HTERT RPE-1 (cell line): Measurements from ENCODE around the gene CCDC191.

Experiments
- in situ Hi-C: fragments of 300-500 bp; cut with MboI; formaldehyde crosslinking; loops from 4 replicates; pipeline ENCODE4 v1.14.3; 2020; ENCODE audit warnings: low sequenced_read_pairs

CCDC191 gene

DNA sequence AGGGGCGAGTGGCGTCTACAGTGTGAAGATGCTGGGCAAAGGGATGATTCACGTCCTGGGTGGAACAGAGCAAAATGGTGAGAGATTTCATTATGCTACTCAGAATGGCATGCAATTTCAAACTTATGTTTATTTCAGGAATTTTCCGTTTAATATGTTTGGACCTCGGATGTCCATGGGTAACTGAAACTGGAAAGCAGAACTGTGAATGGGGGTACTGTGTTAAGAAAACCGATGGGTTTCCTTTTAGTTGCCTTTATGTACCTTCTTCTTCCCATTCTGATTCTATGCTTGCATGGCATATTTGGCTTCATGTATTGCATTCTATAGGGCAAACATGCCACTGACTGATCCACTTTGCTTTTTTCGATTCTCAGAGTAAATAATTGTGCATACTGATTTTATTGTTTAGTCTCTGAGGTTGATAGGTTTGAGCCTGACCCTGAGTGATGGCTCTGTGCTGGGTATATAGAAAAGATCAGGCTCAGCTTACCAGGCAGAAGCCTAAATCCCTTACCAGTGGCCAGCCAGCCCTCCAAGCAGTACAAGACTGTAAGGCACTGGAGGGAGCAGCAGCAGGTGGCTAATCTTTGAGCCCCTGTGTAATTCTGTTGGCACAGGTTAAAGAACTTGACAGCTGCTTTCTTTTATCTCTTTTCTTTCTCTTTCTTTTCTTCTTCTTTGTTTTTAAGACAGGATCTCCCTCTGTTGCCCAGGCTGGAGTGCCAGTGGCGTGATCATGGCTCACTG is 4.8 kb upstream of the CCDC191 start:
- in situ Hi-C loops = no loop called here

DNA sequence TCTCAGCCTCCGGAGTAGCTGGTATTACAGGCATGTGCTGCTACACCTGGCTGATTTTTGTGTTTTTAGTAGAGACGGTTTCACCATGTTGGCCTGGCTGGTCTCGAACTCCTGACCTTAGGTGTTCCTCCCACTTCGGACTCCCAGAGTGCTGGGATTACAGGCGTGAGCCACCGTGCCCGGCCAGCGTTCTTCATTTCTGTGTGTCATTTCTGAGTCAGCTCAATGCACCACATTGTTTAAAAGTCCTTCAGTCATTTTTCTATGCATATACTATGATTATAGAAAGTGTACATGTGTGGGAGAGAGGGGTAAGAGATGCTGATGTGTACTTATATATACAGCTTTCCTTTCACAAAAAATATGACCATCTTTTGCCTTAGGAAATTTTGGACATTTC is 2.3 kb upstream of the CCDC191 start:
- in situ Hi-C loops = no loop called here

DNA sequence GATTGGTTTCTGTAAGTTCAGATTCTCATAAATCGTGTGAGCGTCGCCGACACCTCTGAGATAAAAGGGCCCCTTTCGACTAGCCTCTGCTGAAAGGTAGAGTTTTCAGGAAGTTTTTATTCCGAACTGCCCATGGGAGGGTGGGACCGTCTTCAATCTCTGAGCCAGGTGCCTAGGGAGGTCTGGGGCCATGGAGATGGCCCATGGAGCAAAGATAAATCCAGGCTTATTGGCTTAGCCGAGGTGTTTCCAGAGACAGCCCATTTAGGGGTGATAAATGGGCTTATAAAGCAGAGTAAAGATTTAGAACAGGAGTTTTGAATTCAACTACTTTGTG is 653 bp upstream of the CCDC191 start:
- in situ Hi-C loops = no loop called here

DNA sequence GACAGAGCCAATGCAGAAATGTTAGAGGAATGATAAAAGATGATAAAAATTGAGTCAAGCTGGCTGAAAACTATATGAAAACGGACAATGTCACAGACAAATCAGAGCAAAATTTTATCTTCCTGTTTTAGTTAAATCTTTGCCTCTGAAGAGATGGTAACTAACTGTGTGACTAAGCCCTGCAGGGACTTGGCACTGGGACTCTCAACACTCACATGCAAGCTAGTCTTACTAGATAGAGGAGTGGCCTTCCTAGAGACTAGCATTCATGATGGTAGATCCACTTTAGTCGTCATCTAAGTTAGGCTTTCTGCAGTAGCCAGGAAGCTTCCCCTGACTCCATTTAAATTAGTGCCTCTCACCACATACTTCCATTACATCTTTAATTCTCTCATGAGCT is 4.1 kb downstream of the CCDC191 start:
- in situ Hi-C loops = no loop called here

DNA sequence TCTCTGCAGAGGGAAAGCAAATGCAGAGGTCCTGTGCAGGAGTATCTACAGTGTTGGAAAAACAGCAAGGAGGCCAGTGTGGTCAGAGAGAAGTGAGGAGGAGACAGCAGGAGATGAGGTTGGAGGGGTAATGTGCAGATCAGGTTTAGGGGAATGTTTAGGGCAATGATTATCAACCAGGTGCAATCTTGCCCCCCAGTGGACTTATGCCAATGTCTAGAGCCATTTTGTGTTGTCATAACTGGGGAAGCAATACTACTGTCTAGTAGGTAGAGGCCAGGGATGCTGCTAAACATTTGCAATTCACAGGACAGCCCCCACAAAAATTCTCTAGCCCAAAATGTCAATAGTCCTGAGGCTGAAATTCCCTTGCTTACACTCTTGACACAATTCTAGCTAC is 13.1 kb downstream of the CCDC191 start:
- in situ Hi-C loops = no loop called here

DNA sequence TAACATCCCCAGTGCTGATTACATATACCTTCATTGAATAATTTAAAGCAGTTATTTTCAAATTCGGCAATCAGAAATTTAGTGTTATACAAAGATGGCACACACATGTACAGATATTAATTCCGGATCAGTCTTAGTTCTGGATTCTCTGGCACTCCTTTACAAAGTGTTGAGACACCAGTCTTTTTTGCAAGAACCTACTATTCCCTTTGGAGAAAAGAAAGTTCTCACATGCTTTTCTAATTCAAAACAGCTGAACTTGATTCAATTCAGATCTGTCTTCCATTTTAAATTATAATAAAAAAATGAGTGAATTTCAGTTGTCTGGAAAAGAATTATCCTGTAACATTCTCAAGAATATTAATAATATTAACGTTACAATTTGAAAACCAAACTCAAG is 20.4 kb downstream of the CCDC191 start:
- in situ Hi-C loops = no loop called here

DNA sequence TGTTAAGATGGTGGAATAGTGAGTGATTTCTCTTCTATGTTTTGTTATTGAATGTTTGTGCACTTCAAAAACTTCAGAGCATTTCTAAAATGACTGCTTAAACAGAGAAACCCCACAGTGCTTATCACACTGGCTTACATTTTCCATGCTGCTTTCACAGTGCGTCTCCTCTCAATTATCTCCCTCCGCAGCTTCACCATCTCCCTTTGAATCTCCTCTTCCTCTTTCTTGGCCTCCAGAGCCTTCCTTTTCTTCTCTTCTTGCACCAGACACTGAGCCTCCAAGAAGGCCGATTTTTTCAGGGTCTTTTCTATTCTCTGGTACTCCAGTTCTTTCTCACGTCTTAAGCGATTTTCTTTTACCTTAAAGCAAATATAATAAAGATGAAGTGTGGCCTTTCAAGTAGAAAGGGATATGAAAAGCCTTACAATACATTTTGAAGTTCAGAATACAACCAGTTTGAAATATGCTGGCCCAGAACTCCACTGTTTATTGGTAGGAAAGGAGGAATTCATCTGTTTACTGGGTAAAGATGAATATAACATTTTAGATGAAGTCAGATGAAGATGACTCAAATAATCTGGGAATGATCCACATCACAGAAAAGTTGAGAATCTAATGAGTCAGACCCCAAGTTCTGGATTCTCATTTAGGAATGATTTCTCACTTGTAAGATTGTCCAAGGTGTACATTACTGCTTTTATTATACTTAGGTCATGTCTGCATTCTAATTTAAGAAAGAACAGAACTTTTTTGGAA is 21.4 kb downstream of the CCDC191 start:
- in situ Hi-C loops = no loop called here

DNA sequence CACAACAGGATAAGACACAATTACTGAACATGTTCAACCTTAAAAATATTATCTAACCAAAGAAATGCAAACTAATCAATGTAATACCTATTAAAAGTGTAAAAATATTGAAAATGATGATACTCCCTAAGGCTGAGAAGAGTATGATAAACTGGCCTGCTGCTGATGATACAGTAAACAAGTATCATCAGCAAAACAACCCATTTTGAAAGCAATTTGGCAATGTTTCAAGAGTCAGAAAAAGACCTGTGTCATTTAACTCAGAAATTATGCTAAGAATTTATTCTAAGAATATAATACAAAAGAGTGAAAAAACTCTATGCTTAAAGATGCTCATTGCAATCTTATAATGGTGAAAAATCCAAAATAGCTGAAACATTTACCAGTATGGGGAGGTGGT is 22.1 kb downstream of the CCDC191 start:
- in situ Hi-C loops = no loop called here

DNA sequence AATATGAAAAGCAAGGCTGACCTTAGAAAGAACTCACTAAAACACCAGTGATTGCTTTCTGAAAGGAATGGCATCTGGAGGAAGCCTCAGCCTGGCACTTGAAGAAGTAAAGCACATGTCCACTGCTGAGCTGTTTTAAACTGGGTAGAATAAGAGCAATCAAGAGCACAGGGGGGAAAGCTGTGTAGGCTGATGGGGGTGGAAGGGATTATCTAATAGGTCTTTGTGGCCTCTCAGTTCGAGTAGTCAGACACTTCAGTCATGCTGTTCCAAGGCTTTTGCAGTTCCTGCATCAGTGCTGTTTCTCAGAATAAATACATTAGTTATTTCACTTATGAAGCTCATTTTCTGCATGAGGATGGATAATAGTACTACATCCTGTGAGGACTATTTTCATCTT is 22.6 kb downstream of the CCDC191 start:
- in situ Hi-C loops = no loop called here

DNA sequence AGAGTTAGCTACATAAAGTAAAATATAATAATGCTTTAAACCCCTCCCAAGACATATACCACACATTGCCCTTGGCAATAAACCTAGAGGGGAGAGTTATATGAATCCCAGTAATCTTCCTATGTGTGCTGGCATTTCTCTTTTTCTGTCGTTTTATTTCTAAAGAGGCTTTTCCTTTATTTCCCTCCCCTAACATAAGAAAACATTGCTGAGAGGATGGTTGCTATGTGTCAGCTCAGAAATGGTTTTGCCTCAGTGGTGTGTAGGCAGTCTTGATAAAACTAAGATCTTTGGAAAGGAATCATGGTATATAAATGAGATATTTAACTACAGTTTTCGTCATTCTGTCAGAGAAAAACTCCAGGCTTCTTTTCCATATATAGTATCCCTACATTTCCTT is 30.0 kb downstream of the CCDC191 start:
- in situ Hi-C loops = no loop called here

DNA sequence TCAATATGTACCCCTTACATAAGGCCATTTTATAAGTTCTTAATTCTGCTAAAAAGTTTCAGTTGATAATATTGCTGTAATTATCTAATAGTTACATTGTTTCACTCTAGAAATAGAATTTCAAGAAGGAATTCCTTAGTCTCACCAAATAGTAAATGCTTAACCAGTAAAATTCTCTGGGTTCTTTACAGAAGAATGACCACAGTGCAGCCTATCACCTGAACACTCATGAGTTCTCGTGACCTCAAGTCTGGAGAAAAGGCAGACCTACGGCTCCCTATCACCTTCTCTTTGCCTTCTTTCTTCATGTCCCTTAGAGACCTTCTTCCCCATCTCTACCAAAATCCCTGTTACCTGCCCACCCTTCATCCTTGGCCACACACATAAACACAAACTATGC is 30.9 kb downstream of the CCDC191 start:
- in situ Hi-C loops = no loop called here

DNA sequence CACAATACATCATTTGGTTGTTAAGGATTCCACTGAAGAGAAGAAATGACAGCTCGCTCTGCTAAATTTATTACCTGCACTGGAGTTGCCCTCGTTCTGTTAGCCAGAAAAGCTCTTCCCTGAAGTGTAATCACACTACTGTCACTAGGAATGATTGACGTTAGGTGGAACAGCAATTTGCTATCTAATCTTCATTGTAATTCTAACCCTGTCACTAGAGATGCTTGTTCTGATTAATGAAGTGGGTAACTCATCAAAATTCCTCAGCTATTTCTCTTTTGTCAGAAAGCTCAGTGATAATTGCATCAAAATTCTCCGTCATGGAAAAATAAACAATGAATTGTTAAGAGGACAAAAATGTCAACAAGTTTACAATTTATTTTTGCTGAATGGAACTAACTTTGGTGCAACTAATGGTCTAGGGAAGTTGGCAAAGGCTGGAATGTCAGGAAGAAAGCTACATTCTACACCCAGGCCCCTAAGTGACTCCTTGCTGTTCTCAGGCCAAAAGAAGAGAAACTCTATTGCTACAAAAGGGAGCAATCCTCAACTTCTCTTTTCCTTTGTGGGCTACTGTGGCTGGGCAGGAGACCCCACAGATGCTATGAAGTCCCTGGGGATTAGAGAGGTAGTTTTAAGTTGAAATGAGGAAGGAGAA is 34.1 kb downstream of the CCDC191 start:
- in situ Hi-C loops = no loop called here

DNA sequence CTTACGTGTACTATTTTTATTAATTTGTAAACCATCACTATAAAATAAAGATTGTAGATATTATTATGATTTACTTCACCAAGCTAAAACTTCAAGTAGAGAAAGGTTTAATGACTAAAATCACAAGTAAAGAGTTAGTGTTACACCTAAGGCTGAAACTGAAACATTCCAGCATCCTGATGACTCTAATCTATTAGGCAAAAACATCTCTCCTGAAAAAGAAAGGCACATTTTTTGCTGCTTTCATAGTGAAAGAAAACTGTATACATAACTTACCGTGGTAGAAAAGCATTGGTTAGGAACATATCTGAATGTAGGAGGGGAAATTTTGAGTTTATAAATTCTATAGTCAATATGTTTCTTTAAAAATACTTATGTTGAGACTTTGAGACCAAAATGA is 35.4 kb downstream of the CCDC191 start:
- in situ Hi-C loops = no loop called here

DNA sequence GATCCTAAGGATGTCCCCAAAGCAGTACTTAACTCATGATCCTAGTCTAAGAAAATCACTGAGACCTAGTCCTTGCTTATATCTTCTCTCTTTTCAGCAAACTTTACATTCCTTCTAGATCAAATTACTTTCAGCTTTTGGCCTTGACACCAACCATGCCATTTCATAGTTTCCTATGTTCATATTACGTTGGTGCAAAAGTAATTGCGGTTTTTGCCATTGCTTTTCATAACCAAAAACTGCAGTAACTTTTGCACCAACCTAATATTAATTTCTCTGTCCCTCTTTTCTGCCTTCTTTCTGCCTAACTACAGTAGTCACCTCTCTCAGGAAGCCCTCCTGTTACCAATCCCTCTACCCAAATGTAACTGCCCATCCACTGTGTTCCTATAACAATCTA is 36.8 kb downstream of the CCDC191 start:
- in situ Hi-C loops = no loop called here

DNA sequence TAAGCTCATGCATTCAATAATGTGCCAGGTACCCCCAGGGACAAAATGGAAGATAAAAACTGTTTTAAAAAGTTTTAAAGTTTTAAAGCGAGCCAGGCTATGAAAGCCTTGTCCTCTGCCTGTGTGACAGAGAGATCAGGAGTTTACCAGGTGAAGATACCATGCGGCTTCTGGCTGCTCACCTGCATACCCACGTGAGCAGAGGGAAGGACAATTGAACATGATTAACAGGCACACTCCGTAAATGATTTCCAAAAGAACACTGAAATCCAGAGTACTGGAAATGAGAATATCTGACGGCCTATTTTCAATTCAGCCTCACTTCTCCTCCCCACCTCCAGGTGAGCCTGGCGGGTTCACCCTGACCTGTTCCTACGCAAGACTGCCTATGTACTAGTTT is 42.1 kb downstream of the CCDC191 start:
- in situ Hi-C loops = no loop called here

DNA sequence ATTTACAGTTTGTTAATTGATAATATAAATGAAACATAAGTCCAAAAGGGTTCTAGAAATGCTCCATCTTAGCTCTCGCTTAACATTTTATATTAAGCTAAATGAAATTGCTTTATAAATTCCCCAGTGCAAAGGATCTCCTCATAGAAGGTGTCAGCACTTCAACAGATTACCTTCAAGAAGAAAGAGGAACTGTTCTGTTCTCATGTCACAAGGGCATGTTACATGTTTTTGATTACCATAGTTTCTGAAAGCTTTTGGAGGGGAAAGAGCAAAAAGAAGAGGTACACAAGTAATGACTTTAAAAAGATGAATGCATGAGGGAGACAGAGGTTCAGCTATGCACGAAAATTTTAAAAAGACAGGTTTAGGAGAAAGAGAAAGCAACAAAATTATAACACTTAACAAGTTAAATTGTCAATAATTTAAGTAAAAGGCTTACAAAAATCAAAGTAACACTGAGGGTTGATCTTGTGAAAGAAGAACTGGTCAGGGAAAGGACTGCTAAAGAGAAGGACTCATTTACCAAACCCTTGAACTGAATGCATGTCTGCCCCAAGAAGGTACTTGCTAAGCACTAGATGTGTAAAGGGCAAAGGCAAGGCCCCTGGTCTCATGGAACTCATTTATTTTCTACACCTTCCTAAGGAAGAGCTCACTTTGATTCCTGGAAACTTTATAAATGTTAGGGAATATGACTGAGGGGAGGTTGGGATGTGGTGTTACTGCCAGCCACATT is 45.1 kb downstream of the CCDC191 start:
- in situ Hi-C loops = no loop called here

DNA sequence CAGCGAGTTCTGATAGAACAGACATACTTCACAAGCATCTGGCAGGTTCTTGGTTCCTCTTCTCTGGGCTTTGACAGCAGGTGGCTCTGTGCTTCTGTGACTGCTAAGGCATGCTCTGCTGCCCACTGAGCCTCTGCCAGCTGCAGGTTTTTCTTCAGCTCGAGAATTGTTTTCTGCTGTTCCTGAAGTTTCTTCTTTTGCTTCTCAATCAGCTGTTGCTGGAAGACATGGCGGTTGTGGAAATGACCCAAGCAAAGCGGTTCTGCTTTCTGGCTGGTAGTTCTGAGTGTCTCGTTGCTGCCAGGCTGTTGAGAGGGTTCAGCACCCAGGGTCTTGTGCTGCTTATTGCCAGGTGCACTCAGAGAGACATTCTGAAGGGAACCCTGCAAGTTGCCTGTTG is 50.8 kb downstream of the CCDC191 start:
- in situ Hi-C loops = no loop called here

DNA sequence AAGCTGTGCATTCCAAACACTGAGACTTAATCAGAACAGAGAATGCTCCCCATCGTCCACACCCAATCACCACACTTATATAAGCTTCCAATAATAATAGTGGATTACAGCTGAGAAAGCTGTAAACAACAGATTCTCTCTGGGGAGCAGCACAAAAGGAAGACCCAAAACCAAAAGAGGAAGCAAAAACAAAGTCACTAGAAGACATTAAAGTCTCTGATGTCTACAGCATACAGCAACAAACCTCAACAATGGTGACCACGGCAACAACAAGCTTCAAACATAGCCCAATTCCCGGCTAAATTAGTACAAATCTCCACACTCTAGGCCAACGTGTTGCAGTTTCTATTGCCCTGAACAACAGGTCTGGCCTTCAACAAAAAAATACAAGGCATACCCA is 70.8 kb downstream of the CCDC191 start:
- in situ Hi-C loops = no loop called here

DNA sequence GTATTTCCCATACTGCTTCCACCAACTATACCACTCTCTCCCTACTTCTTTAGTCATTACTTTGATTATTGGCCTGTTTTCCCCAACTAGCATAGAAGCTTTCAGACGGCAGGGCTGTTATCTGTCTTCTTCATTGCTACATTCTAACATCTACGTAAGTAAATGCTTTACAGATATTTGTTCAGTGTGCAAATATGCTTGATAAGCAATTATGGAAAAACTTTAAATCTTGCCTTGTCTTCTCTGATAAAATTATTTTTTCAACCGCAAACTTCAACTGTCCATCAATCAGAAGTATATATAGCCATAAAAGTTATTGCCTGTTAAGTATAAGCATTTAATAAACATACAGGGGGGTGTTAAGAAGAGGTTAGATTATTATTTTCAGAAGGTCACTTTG is 72.8 kb downstream of the CCDC191 start:
- in situ Hi-C loops = no loop called here

DNA sequence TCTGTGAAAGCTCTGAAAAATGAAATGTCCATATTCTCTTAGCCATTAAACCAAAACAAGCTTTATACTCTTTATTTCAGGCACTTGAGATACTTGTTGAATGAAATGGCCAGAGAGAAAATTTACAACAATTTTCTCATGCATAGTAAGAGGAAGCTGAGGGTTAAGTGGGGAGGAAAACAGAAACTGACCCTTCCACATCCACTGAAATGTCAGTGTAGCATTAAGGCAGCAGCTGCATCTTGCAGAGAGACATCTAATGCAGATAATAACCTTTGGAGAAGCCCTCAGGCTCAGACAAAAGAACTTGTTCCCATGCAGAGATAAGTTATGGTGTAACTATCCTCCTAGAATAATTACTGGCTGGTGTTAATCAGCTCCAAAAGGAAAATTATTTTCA is 74.5 kb downstream of the CCDC191 start:
- in situ Hi-C loops = no loop called here

DNA sequence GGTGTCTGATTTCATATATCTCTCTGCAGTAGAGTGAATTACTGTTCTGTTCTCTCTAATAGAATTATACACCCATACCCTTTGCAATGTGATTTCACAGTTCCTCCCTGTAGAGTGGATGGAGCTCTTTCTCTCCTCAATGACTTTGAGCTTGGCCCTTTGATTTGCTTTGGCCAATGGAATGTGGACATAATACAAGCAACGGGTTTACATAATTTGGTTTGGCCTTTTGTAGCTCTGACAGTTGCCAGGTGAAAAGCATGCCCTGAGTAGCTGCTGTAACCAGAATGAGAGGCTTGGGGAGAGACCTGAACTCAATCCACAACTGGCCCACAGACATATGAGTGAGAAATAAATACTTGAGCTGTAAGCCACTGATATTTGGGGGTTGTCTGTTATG is 76.4 kb downstream of the CCDC191 start:
- in situ Hi-C loops = no loop called here

DNA sequence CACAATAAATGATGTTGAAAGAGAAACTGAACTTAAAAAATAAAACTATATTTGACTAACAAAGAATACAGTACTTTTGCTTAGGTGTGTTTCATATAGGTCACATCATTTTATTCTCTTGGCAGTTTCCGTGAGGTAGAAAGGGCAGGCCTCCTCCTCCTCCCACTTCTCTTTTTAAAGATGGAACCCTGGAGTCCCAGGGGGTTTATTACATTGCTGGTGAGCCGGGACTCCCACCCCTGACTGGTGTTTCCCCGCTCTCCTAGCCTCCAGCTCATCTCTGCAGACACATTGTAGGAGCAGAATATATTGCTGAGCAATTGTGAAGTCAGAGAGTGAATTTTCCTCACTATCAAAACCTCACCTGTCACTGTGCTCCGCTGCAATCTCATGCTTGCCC is 78.5 kb downstream of the CCDC191 start:
- in situ Hi-C loops = no loop called here
